HepG2 (cell line): Measurements from ENCODE around the gene TAF3. TPM values are rescaled to one million over a fixed set of nuclear protein-coding genes. Genes with fewer than 3 reads are reported as not detected.

Source experiments
- ARID3A ChIP-seq: IDR thresholded peaks from 2 replicates; pipeline ENCODE4 v1.6.1; 2012; ENCODE audit warnings: low read depth, low read length, improper control_type of control experiment
- HES4 ChIP-seq: sonication (generic); formaldehyde crosslinking; IDR thresholded peaks from 2 replicates; pipeline ENCODE4 v1.9.0; 2021; ENCODE audit warnings: mild to moderate bottlenecking, missing genetic modification reagents, borderline replicate concordance
- IRF2 ChIP-seq: IDR thresholded peaks from 2 replicates; pipeline ENCODE4 v1.6.1; 2018; ENCODE audit warnings: missing genetic modification reagents, missing compliant biosample characterization
- MED1 ChIP-seq: sonication (generic); formaldehyde crosslinking; IDR thresholded peaks from 2 replicates; pipeline ENCODE4 v1.4.0; 2020; ENCODE audit warnings: missing genetic modification reagents
- PAX8 ChIP-seq: sonication (generic); formaldehyde crosslinking; IDR thresholded peaks from 2 replicates; pipeline ENCODE4 v1.8.0; 2022; ENCODE audit warnings: mild to moderate bottlenecking, missing genetic modification reagents, borderline replicate concordance
- PITX1 ChIP-seq: sonication (generic); formaldehyde crosslinking; IDR thresholded peaks from 2 replicates; pipeline ENCODE4 v1.5.1; 2020; ENCODE audit warnings: mild to moderate bottlenecking, missing genetic modification reagents
- RXRB ChIP-seq: IDR thresholded peaks from 2 replicates; pipeline ENCODE4 v1.6.1; 2016; ENCODE audit warnings: borderline replicate concordance, missing genetic modification reagents, missing compliant biosample characterization
- TCF12 ChIP-seq, 2 experiments: fragments of 450-650 bp in 1 of 2; sonication (generic) in 1 of 2; formaldehyde crosslinking in 1 of 2; IDR thresholded peaks; 2 replicates each; pipeline versions ENCODE4 v1.6.1 to v1.8.0; 2017 to 2022; ENCODE audit warnings: antibody characterized with exemption in 1 of 2, mild to moderate bottlenecking in 1 of 2, missing genetic modification reagents in 1 of 2, moderate library complexity in 1 of 2
- TEF ChIP-seq: sonication (generic); formaldehyde crosslinking; IDR thresholded peaks from 2 replicates; pipeline ENCODE4 v1.5.0; 2020; ENCODE audit warnings: missing genetic modification reagents
- ZBTB21 ChIP-seq: sonication (generic); formaldehyde crosslinking; IDR thresholded peaks from 2 replicates; pipeline ENCODE4 v1.4.0; 2020; ENCODE audit warnings: missing genetic modification reagents
- ZNF30 ChIP-seq: sonication (generic); formaldehyde crosslinking; IDR thresholded peaks from 2 replicates; pipeline ENCODE4 v1.5.0; 2020; ENCODE audit warnings: mild to moderate bottlenecking, missing genetic modification reagents
- ZNF337 ChIP-seq: sonication (generic); formaldehyde crosslinking; IDR thresholded peaks from 2 replicates; pipeline ENCODE4 v1.5.1; 2020; ENCODE audit warnings: missing genetic modification reagents, low read depth, mild to moderate bottlenecking, borderline replicate concordance
- ZNF382 ChIP-seq: sonication (generic); formaldehyde crosslinking; IDR thresholded peaks from 2 replicates; pipeline ENCODE4 v1.5.0; 2020; ENCODE audit warnings: missing genetic modification reagents, mild to moderate bottlenecking, borderline replicate concordance
- ZNF44 ChIP-seq: sonication (generic); formaldehyde crosslinking; IDR thresholded peaks from 2 replicates; pipeline ENCODE4 v1.5.1; 2020; ENCODE audit warnings: mild to moderate bottlenecking, missing genetic modification reagents
- ZXDC ChIP-seq: sonication (generic); formaldehyde crosslinking; IDR thresholded peaks from 2 replicates; pipeline ENCODE4 v1.5.0; 2020; ENCODE audit warnings: mild to moderate bottlenecking, missing genetic modification reagents
- ZZZ3 ChIP-seq: sonication (generic); formaldehyde crosslinking; IDR thresholded peaks from 2 replicates; pipeline ENCODE4 v1.4.0; 2020; ENCODE audit warnings: missing genetic modification reagents, mild to moderate bottlenecking, borderline replicate concordance
- polyA plus RNA-seq, 8 experiments: library from polyadenylated mRNA; depleted of rRNA in 3 of 8; stranded (reverse) in 7 of 8; unstranded in 1 of 8; fragments of >200 nt; fragmentation: Illumina TruSeq in 4 of 8; extraction: Trizol in 4 of 8; gene quantifications; 2 replicates each; pipeline versions ENCODE4 v1.2.1 to v1.2.3, GENCODE V29; 2011 to 2016; ENCODE audit warnings: low read depth in 4 of 8, missing spikeins in 1 of 8, mixed read lengths in 1 of 8; ENCODE audit not compliant: insufficient read depth in 1 of 8
- total RNA-seq, 5 experiments: library from RNA; depleted of rRNA; stranded (reverse); fragments of >200 nt; fragmentation: Illumina TruSeq; extraction: Trizol; gene quantifications; 2 replicates each; pipeline ENCODE4 v1.2.3, GENCODE V29; 2016; ENCODE audit warnings: low read depth in 1 of 5
- TF ChIP-seq, protein P1 (sequence below): sonication (generic); formaldehyde crosslinking; IDR thresholded peaks from 2 replicates; pipeline ENCODE4 v1.4.0; 2020; ENCODE audit warnings: low read depth, mild to moderate bottlenecking, missing genetic modification reagents
- TF ChIP-seq, protein P2 (sequence below): IDR thresholded peaks from 2 replicates; pipeline ENCODE4 v1.6.1; 2016; ENCODE audit warnings: missing biosample characterization, missing genetic modification reagents, low read depth

The TAF3 gene
- total and polyA plus RNA-seq, 2 of the 13 experiments (the other 11 are each of a cell fraction or from before 2014, with no cell fraction given): 1.7 to 2.9 TPM

DNA sequence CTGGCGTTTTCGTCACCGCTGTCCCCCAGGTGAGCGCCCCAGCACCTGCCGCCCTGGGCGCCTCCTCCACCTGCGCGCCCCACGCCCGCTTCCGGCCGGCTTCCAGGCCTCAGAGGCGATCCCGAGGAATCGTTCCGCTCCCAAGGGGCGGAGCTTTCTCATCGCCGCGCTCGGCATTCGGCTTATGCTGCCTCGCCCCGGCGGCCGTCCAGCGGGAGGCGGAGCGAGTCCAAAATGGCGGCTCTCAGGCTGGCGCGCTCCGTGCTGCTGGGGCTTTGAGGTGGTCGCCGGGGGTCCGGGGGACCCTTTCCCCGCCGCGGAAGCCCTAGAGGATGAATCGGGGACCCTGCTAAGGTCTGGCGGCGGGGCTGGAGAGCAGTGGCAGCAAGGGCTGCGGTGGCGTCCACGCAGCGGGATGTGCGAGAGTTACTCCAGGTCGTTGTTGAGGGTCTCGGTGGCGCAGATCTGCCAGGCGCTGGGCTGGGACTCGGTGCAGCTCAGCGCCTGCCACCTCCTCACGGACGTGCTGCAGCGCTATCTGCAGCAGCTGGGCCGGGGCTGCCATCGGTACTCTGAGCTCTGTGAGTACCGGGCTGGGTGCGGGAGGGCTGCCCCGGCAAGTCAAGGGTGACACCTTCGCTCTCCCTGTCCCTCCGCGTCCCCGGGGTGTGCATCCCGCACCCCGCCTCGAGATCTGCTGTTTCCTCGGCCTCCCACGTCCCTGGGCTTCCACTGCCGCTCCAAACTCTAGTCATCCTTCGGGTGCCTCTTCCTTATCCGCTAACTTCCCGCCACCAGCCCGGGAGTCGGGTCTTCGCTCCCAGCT, at the start of gene TAF3 (continued):
- TF ChIP-seq ZNF44 (CRISPR knock-in tag) (no peak), RXRB (CRISPR knock-in tag) (peak; percentile 58), IRF2 (CRISPR knock-in tag) (peak; percentile 95), ZNF30 (CRISPR knock-in tag) (no peak), ARID3A (no peak), TCF12 (IDR thresholded peaks at IDR 0.05) (no peak), TCF12 (CRISPR knock-in tag; IDR thresholded peaks at IDR 0.05) (no peak), HES4 (peak; percentile 87; the same call in 1 of the 2 replicates), TEF (no peak), PITX1 (CRISPR knock-in tag) (peak; percentile 35; the same call in 1 of the 2 replicates), MED1 (peak; percentile 82), ZZZ3 (CRISPR knock-in tag) (peak; percentile 92; the same call in 1 of the 2 replicates), ZNF337 (CRISPR knock-in tag) (peak; percentile 40; the same call in 1 of the 2 replicates), ZNF382 (CRISPR knock-in tag) (no peak), ZBTB21 (no peak), ZXDC (CRISPR knock-in tag) (peak; percentile 16; the same call in 1 of the 2 replicates), PAX8 (CRISPR knock-in tag) (no peak)
- TF ChIP-seq, protein P1, sequence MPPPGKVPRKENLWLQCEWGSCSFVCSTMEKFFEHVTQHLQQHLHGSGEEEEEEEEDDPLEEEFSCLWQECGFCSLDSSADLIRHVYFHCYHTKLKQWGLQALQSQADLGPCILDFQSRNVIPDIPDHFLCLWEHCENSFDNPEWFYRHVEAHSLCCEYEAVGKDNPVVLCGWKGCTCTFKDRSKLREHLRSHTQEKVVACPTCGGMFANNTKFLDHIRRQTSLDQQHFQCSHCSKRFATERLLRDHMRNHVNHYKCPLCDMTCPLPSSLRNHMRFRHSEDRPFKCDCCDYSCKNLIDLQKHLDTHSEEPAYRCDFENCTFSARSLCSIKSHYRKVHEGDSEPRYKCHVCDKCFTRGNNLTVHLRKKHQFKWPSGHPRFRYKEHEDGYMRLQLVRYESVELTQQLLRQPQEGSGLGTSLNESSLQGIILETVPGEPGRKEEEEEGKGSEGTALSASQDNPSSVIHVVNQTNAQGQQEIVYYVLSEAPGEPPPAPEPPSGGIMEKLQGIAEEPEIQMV: 0 out of 2 replicates have a peak, but pooled peaks have one; percentile 41
- TF ChIP-seq, protein P2, sequence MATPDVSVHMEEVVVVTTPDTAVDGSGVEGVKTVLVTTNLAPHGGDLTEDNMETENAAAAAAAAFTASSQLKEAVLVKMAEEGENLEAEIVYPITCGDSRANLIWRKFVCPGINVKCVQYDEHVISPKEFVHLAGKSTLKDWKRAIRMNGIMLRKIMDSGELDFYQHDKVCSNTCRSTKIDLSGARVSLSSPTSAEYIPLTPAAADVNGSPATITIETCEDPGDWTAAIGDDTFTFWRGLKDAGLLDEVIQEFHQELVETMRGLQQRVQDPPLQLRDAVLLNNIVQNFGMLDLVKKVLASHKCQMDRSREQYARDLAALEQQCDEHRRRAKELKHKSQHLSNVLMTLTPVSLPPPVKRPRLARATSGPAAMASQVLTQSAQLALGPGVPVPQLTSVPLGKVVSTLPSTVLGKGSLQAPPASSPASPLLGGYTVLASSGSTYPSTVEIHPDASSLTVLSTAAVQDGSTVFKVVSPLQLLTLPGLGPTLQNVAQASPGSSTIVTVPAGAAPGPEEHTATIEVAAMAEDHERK (CRISPR knock-in tag): peak; percentile 60; the same call in 1 of the 2 replicates
